ENCODE data around the gene NDUFA13. TPM values are rescaled to one million over a fixed set of nuclear protein-coding genes. Genes with fewer than 3 reads are reported as not detected.
"Not testable (repeated sequence)": the region's sequence is repeated elsewhere in the genome, so short reads cannot be mapped to it uniquely, and the experiment has no call there.

The NDUFA13 gene
- 100 to 1,000 TPM; 438 to 648 (median 574) TPM for total RNA-seq
- polyA plus RNA-seq = 100 to 1,000 TPM; 274 to 597 (median 487) TPM
- long read RNA-seq, donor 1, transcript NDUFA13-204 (5 exons, 991 nt) = major isoform, 153 of 175 reads
- long read RNA-seq, donor 1, partial matches to known transcripts = 22 of 175 reads
- long read RNA-seq, donor 1, other reads (novel, unspliced or antisense) = 0 of 175 reads
- long read RNA-seq, donor 2, transcript NDUFA13-204 (5 exons, 991 nt) = major isoform, 171 of 172 reads
- long read RNA-seq, donor 2, partial matches to known transcripts = 1 of 172 reads
- long read RNA-seq, donor 2, other reads (novel, unspliced or antisense) = 0 of 172 reads

- TF ChIP-seq CTCF (IDR thresholded peaks at IDR 0.05) = peak; percentile 9
- Histone ChIP-seq H3K27me3 (ENCODE audit: insufficient read depth in 3 of 3, low read length in 2 of 3) (no peaks in the 10 kb centered on the region), H3K4me1 (peaks cover 22% of the 10 kb centered on the region), H3K36me3 (ENCODE audit: insufficient read depth in 1 of 2, low read depth in 1 of 2) (peaks cover 0 to 20% of the 10 kb centered on the region in 2 donors), H3K4me3 (peak within 1 kb of the TSS; percentile 76), H3K27ac (peak within 1 kb of the TSS; percentile 85), H3K9me3 (no peaks in the 10 kb centered on the region)
- DNase-seq (peak; percentile 93 to 96), ATAC-seq (peak; percentile 90 to 95 (median 93))
- 5 to 6% (median 5%) methylated on average over 61 of the region's 61 CpGs for WGBS, 3 donors
- intact Hi-C loops (cut with DNase I) = no loop called here
Measured at GRCh38 chr19:19515642-19516519, at the start of gene NDUFA13. Gene NDUFA13 (plus strand): TSS chr19:19516225. CDS start chr19:19516239, 14 bp downstream.

GRCh38 chr19:19468424-19469050 is 47.5 kb upstream of the NDUFA13 start:
- Histone ChIP-seq H3K4me3 (no peak overlapping the region), H3K36me3 (ENCODE audit: insufficient read depth in 1 of 2, low read depth in 1 of 2) (peaks cover 3 to 22% of the 10 kb centered on the region in 2 donors), H3K27me3 (ENCODE audit: insufficient read depth in 3 of 3, low read length in 2 of 3) (no peaks in the 10 kb centered on the region), H3K27ac (no peak overlapping the region), H3K4me1 (peaks cover 12% of the 10 kb centered on the region), H3K9me3 (peaks cover 19% of the 10 kb centered on the region)
- 94 to 96% (median 95%) methylated on average over 2 of the region's 2 CpGs for whole genome bisulfite sequencing, 3 donors
- ATAC-seq (no peak), DNase-seq (no peak)
- no peak for TF ChIP-seq CTCF (IDR thresholded peaks at IDR 0.05)
- intact Hi-C loops (cut with DNase I) = no loop called here

GRCh38 chr19:19470579-19470978 is 45.4 kb upstream of the NDUFA13 start:
- Histone ChIP-seq H3K36me3 (ENCODE audit: insufficient read depth in 1 of 2, low read depth in 1 of 2) (peaks cover under 1 to 18% of the 10 kb centered on the region in 2 donors), H3K27ac (no peak overlapping the region), H3K4me1 (peaks cover 20% of the 10 kb centered on the region), H3K9me3 (peaks cover 19% of the 10 kb centered on the region), H3K4me3 (no peak overlapping the region), H3K27me3 (ENCODE audit: insufficient read depth in 3 of 3, low read length in 2 of 3) (no peaks in the 10 kb centered on the region)
- TF ChIP-seq CTCF (IDR thresholded peaks at IDR 0.05) = no peak
- ATAC-seq (no peak), DNase-seq (no peak)
- 86 to 98% (median 95%) methylated on average over 3 of the region's 3 CpGs for WGBS, 3 donors
- intact Hi-C loops (cut with DNase I) = no loop called here

GRCh38 chr19:19471682-19472081 is 44.3 kb upstream of the NDUFA13 start:
- Histone ChIP-seq H3K27me3 (ENCODE audit: insufficient read depth in 3 of 3, low read length in 2 of 3) (no peaks in the 10 kb centered on the region), H3K4me3 (no peak overlapping the region), H3K9me3 (peaks cover 19% of the 10 kb centered on the region), H3K27ac (no peak overlapping the region), H3K36me3 (ENCODE audit: insufficient read depth in 1 of 2, low read depth in 1 of 2) (peaks cover 0 to 7% of the 10 kb centered on the region in 2 donors), H3K4me1 (peaks cover 24% of the 10 kb centered on the region)
- no peak for ATAC-seq
- 76 to 87% (median 80%) methylated on average over 6 of the region's 6 CpGs for WGBS, 3 donors
- TF ChIP-seq CTCF (IDR thresholded peaks at IDR 0.05) = no peak
- DNase-seq = peak in 1 of 2 donors; percentile 30
- intact Hi-C loops (cut with DNase I) = no loop called here

- ATAC-seq; H3K4me3 ChIP-seq; intact Hi-C loops (cut with DNase I); H3K36me3 ChIP-seq (ENCODE audit: insufficient read depth in 1 of 2, low read depth in 1 of 2); H3K27ac ChIP-seq; H3K27me3 ChIP-seq (ENCODE audit: insufficient read depth in 3 of 3, low read length in 2 of 3): not testable (repeated sequence)
- H3K9me3 ChIP-seq = peaks cover 19% of the 10 kb centered on the region
- WGBS, 3 donors = 83 to 88% (median 84%) methylated on average over 5 of the region's 5 CpGs
- peak in 1 of 2 donors; percentile 0 for DNase-seq
- H3K4me1 ChIP-seq = peaks cover 24% of the 10 kb centered on the region
Measured at GRCh38 chr19:19472106-19472505, 43.9 kb upstream of the NDUFA13 start.
